GM23338 (cell line): Measurements from ENCODE around the gene PICK1. TPM values are rescaled to one million over a fixed set of nuclear protein-coding genes. Genes with fewer than 3 reads are reported as not detected.
A peak's percentile ranks its signal among the peaks of the same experiment; 100 is the strongest.

Experiments
- ATAC-seq: fragments of 200-7000 bp; cut with Tn5 transposase; 3 replicates; pipeline ENCODE4 v1.9.1; 2020
- DNase-seq: peaks from one replicate; pipeline ENCODE4 v3.0.0-alpha.2; 2015; ENCODE audit warnings: low spot score
- H2AFZ ChIP-seq: fragments of 200-600 bp; sonication (generic); 2 replicates; pipeline ENCODE4 v1.8.0; 2016; ENCODE audit warnings: antibody characterized with exemption, mild to moderate bottlenecking, moderate library complexity
- H3F3A ChIP-seq: fragments of 200-600 bp; sonication (generic); replicated peaks from 2 replicates; pipeline ENCODE4 v1.8.0; 2017; ENCODE audit warnings: antibody characterized with exemption, mixed run types, low read depth
- H3K27ac ChIP-seq: fragments of 200-600 bp; sonication (generic); 2 replicates; pipeline ENCODE4 v1.6.1; 2016; ENCODE audit warnings: low read depth
- H3K27me3 ChIP-seq: fragments of 200-600 bp; sonication (generic); 2 replicates; pipeline ENCODE4 v1.8.0; 2016; ENCODE audit warnings: mild to moderate bottlenecking, mixed run types, moderate library complexity; ENCODE audit not compliant: insufficient read depth
- H3K36me3 ChIP-seq: fragments of 200-600 bp; sonication (generic); 2 replicates; pipeline ENCODE4 v1.8.0; 2016; ENCODE audit warnings: mild to moderate bottlenecking; ENCODE audit not compliant: insufficient read depth
- H3K4me1 ChIP-seq: fragments of 200-600 bp; sonication (generic); 2 replicates; pipeline ENCODE4 v1.8.0; 2016; ENCODE audit warnings: mild to moderate bottlenecking, moderate library complexity; ENCODE audit not compliant: insufficient read depth
- H3K4me2 ChIP-seq: fragments of 200-600 bp; sonication (generic); 2 replicates; pipeline ENCODE4 v1.7.1; 2017; ENCODE audit warnings: mixed run types
- H3K4me3 ChIP-seq: fragments of 200-600 bp; sonication (generic); 2 replicates; pipeline ENCODE4 v1.6.1; 2016; ENCODE audit warnings: mixed run types
- H3K79me2 ChIP-seq: fragments of 200-600 bp; sonication (generic); replicated peaks from 2 replicates; pipeline ENCODE4 v1.8.0; 2017; ENCODE audit warnings: mild to moderate bottlenecking; ENCODE audit not compliant: insufficient read depth
- H3K9me2 ChIP-seq: fragments of 200-600 bp; sonication (generic); 2 replicates; pipeline ENCODE4 v1.8.0; 2017; ENCODE audit not compliant: insufficient read depth
- H4K20me1 ChIP-seq: fragments of 200-600 bp; sonication (generic); replicated peaks from 2 replicates; pipeline ENCODE4 v1.8.0; 2017; ENCODE audit warnings: mild to moderate bottlenecking; ENCODE audit not compliant: insufficient read depth
- H3K27ac Mint-ChIP-seq: 2 replicates; pipeline ENCODE4 v1.8.0; 2020; ENCODE audit warnings: inconsistent platforms, mild to moderate bottlenecking, moderate library complexity, mixed read lengths
- H3K27me3 Mint-ChIP-seq: 3 replicates; pipeline ENCODE4 v1.8.0; 2022; ENCODE audit warnings: low read depth, mild to moderate bottlenecking, moderate library complexity, mixed read lengths, inconsistent platforms; ENCODE audit not compliant: insufficient read depth, poor library complexity
- H3K36me3 Mint-ChIP-seq: 3 replicates; pipeline ENCODE4 v1.8.0; 2021; ENCODE audit warnings: low read depth, mild to moderate bottlenecking, inconsistent platforms, moderate library complexity, mixed read lengths
- H3K4me1 Mint-ChIP-seq: 3 replicates; pipeline ENCODE4 v1.8.0; 2020; ENCODE audit warnings: mild to moderate bottlenecking, inconsistent platforms, mixed read lengths
- H3K4me3 Mint-ChIP-seq: 3 replicates; pipeline ENCODE4 v1.8.0; 2021; ENCODE audit warnings: moderate library complexity, mild to moderate bottlenecking, inconsistent platforms, mixed read lengths
- H3K9me3 Mint-ChIP-seq: 3 replicates; pipeline ENCODE4 v1.8.0; 2020; ENCODE audit warnings: moderate library complexity, mild to moderate bottlenecking, inconsistent platforms, mixed read lengths
- CREB1 ChIP-seq: fragments of 250-450 bp; sonication (Bioruptor Pico); IDR thresholded peaks from 2 replicates; pipeline ENCODE4 v1.5.0; 2020; ENCODE audit warnings: low read depth, mild to moderate bottlenecking, moderate library complexity
- CTCF ChIP-seq, 2 experiments: fragments of 200-600 bp in 1 of 2; sonication (generic) in 1 of 2; conservative IDR thresholded peaks; 2 replicates each; pipeline versions ENCODE4 v1.5.1 to v1.6.1; 2016 to 2017; ENCODE audit warnings: antibody characterized with exemption in 2 of 2, low read depth in 2 of 2, mild to moderate bottlenecking in 2 of 2, moderate library complexity in 1 of 2
- ETS1 ChIP-seq: IDR thresholded peaks from 2 replicates; pipeline ENCODE4 v1.6.1; 2016; ENCODE audit warnings: antibody characterized with exemption
- EZH2 ChIP-seq: fragments of 200-600 bp; sonication (generic); IDR thresholded peaks from one replicate; pipeline ENCODE4 v1.8.0; 2017; ENCODE audit warnings: antibody characterized with exemption, mild to moderate bottlenecking, low read depth; ENCODE audit not compliant: unreplicated experiment
- EZH2phosphoT487 ChIP-seq: fragments of 200-600 bp; sonication (generic); IDR thresholded peaks from one replicate; pipeline ENCODE4 v1.8.1; 2018; ENCODE audit warnings: antibody characterized with exemption; ENCODE audit not compliant: unreplicated experiment
- JUNB ChIP-seq: IDR thresholded peaks from one replicate; pipeline ENCODE4 v1.6.1; 2016; ENCODE audit warnings: antibody characterized with exemption; ENCODE audit not compliant: unreplicated experiment
- NANOG ChIP-seq: IDR thresholded peaks from 2 replicates; pipeline ENCODE4 v1.6.1; 2016; ENCODE audit warnings: antibody characterized with exemption, borderline replicate concordance
- POLR2AphosphoS5 ChIP-seq: IDR thresholded peaks from 2 replicates; pipeline ENCODE4 v1.6.1; 2016; ENCODE audit warnings: antibody characterized with exemption, low read depth
- REST ChIP-seq: IDR thresholded peaks from one replicate; pipeline ENCODE4 v1.6.1; 2018; ENCODE audit warnings: antibody characterized with exemption; ENCODE audit not compliant: unreplicated experiment
- STAT1 ChIP-seq: IDR thresholded peaks from one replicate; pipeline ENCODE4 v1.6.1; 2016; ENCODE audit warnings: antibody characterized with exemption; ENCODE audit not compliant: unreplicated experiment
- ZNF114 ChIP-seq: fragments of 250-450 bp; sonication (Bioruptor Pico); IDR thresholded peaks from 2 replicates; pipeline ENCODE4 v1.5.0; 2020; ENCODE audit warnings: mild to moderate bottlenecking, moderate library complexity
- ZNF331 ChIP-seq: fragments of 250-450 bp; sonication (Bioruptor Pico); IDR thresholded peaks from 2 replicates; pipeline ENCODE4 v1.5.0; 2020; ENCODE audit warnings: low read depth, mild to moderate bottlenecking, moderate library complexity
- polyA plus RNA-seq: library from polyadenylated mRNA; unstranded; fragments of >200 nt; fragmentation: Nextera tagmentation; extraction: Ambion mirVana; gene quantifications from 2 replicates; pipeline ENCODE4 v1.2.1, GENCODE V29; 2016
- total RNA-seq: library from RNA; depleted of rRNA; stranded (reverse); fragments of >200 nt; shearing (Covaris generic); gene quantifications from 2 replicates; pipeline ENCODE4 v1.2.3, GENCODE V29; 2014

The PICK1 gene
- total and polyA plus RNA-seq, 2 experiments from 2014 or later: 15.9 to 28.3 TPM

GRCh38 chr22:38069372-38070249 lies 12.4 kb downstream of the PICK1 start:
- Mint-ChIP-seq H3K9me3 (no peaks in the 10 kb centered on the region), H3K36me3 (peaks cover 49% of the 10 kb centered on the region), H3K27ac (no peak overlapping the region), H3K4me3 (no peak overlapping the region), H3K27me3 (peaks cover 10% of the 10 kb centered on the region), H3K4me1 (peaks cover 2% of the 10 kb centered on the region; the same call in 2 of the 3 replicates)
- no peaks in the 10 kb centered on the region for H3K27me3 ChIP-seq
- DNase-seq: peak; percentile 58
- no peak for TF ChIP-seq ZNF331 (CRISPR knock-in tag)
- no peak for TF ChIP-seq EZH2
- TF ChIP-seq CTCF (conservative IDR thresholded peaks at IDR 0.05; ENCODE audit: low read depth in 2 of 2): peak; percentile 47 to 84
- TF ChIP-seq ETS1: no peak
- TF ChIP-seq CREB1 (CRISPR knock-in tag): no peak
- no peak for TF ChIP-seq POLR2AphosphoS5
- no peak for TF ChIP-seq ZNF114
- TF ChIP-seq EZH2phosphoT487: no peak
- peak; percentile 61 for ATAC-seq
- H2AFZ ChIP-seq: no peak overlapping the region
- H3K4me1 ChIP-seq: 0 out of 2 replicates have a peak, but pooled peaks cover 3% of the 10 kb centered on the region
- no peak overlapping the region for H3K4me3 ChIP-seq
- no peak overlapping the region for H3K27ac ChIP-seq
- no peak overlapping the region for H3K4me2 ChIP-seq
- no peaks in the 10 kb centered on the region for H3K79me2 ChIP-seq
- no peaks in the 10 kb centered on the region; the same call in 1 of the 2 replicates for H4K20me1 ChIP-seq
- no peaks in the 10 kb centered on the region for H3K9me2 ChIP-seq
- H3K36me3 ChIP-seq: no peaks in the 10 kb centered on the region
- no peaks in the 10 kb centered on the region for H3F3A ChIP-seq

- 0 out of 2 replicates have a peak, but pooled peaks cover 3% of the 10 kb centered on the region for H3K4me1 ChIP-seq
- Mint-ChIP-seq H3K27me3 (peaks cover 10% of the 10 kb centered on the region), H3K4me1 (peaks cover 2% of the 10 kb centered on the region; the same call in 2 of the 3 replicates), H3K27ac (no peak overlapping the region), H3K9me3 (no peaks in the 10 kb centered on the region), H3K4me3 (no peak overlapping the region), H3K36me3 (peaks cover 41% of the 10 kb centered on the region)
- no peaks in the 10 kb centered on the region for H3K36me3 ChIP-seq
- no peaks in the 10 kb centered on the region for H3K79me2 ChIP-seq
- H3K4me2 ChIP-seq: no peak overlapping the region
- ATAC-seq (no peak), DNase-seq (no peak)
- H3K9me2 ChIP-seq: no peaks in the 10 kb centered on the region
- no peaks in the 10 kb centered on the region for H3F3A ChIP-seq
- H3K27me3 ChIP-seq: no peaks in the 10 kb centered on the region
- H4K20me1 ChIP-seq: no peaks in the 10 kb centered on the region; the same call in 1 of the 2 replicates
- no peak overlapping the region for H3K27ac ChIP-seq
- H3K4me3 ChIP-seq: no peak overlapping the region
- no peak overlapping the region for H2AFZ ChIP-seq
- no peak for TF ChIP-seq ETS1
- TF ChIP-seq JUNB: no peak
- TF ChIP-seq NANOG: no peak
- TF ChIP-seq REST: no peak
- TF ChIP-seq STAT1: no peak
- no peak for TF ChIP-seq POLR2AphosphoS5
- TF ChIP-seq CTCF (conservative IDR thresholded peaks at IDR 0.05; ENCODE audit: low read depth in 2 of 2): no peak
- TF ChIP-seq ZNF114: no peak
Observed at GRCh38 chr22:38070250-38070921, 13.2 kb downstream of the PICK1 start.
